Measurements from ENCODE around the gene THTPA. TPM values are rescaled to one million over a fixed set of nuclear protein-coding genes. Genes with fewer than 3 reads are reported as not detected.

Gene THTPA
- total and polyA plus RNA-seq, 2 of the 13 experiments (the other 11 are each of a cell fraction or from before 2014, with no cell fraction given): 7.4 to 8.7 TPM

DNA sequence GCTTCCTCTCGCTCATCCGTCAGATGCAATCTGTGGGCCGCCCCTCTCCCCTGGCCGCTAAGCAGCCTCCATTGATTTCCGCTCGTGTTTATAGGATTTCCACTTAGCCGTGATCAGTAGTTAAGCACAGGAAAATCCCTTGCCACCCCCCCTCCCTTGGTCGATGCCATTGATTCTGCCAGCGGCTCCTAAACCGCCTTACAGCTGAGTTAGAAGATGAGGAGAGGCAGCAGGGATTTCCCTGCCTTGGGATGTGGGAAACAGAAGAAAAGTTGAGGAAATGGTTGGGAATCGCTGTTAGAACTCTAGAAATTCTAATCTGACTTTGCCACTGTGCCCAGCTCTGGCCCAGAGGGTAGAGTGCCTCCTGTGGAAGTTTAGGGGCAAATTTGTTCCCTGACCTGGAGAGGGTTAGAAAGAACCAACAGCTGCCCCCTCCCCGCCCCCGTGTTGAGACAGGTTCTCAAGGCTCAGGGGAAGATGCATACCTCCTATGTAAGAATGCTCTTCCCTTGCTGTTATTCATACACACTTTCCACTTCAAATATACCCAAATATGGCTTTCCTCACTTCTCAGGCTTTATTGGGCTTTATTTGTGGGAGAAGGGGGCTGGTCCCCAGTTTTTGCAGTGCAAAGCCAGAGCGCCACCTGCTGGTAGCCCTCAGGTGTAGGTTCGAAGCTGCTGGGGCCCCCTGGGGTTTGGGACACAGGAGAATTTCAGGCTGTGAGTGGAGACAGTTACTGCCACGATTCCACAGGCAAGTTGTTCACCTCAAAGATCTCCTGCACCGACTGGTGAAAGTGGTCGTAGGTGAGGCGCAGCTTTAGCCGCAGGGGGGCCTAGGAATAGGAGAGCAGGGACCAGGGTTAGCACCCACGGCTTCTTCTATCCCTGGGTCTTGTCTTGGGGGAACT is 3.2 kb downstream of the THTPA start (continued):
- TF ChIP-seq, protein P1, sequence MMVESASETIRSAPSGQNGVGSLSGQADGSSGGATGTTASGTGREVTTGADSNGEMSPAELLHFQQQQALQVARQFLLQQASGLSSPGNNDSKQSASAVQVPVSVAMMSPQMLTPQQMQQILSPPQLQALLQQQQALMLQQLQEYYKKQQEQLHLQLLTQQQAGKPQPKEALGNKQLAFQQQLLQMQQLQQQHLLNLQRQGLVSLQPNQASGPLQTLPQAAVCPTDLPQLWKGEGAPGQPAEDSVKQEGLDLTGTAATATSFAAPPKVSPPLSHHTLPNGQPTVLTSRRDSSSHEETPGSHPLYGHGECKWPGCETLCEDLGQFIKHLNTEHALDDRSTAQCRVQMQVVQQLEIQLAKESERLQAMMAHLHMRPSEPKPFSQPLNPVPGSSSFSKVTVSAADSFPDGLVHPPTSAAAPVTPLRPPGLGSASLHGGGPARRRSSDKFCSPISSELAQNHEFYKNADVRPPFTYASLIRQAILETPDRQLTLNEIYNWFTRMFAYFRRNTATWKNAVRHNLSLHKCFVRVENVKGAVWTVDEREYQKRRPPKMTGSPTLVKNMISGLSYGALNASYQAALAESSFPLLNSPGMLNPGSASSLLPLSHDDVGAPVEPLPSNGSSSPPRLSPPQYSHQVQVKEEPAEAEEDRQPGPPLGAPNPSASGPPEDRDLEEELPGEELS (CRISPR knock-in tag; IDR thresholded peaks at IDR 0.05): no peak
- no peak for TF ChIP-seq SMAD1 (CRISPR knock-in tag; IDR thresholded peaks at IDR 0.05; ENCODE audit: borderline replicate concordance, low read depth)
- TF ChIP-seq ZNF318 (CRISPR knock-in tag; IDR thresholded peaks at IDR 0.05): no peak
- no peak for TF ChIP-seq NFYB (CRISPR knock-in tag; IDR thresholded peaks at IDR 0.05)
- no peak; a peak in 1 of 4 replicates for TF ChIP-seq KLF16 (CRISPR knock-in tag; IDR thresholded peaks at IDR 0.05)
- TF ChIP-seq HNF1A (IDR thresholded peaks at IDR 0.05; ENCODE audit: low read depth): no peak
- TF ChIP-seq HNF1A (CRISPR knock-in tag; IDR thresholded peaks at IDR 0.05; ENCODE audit: borderline replicate concordance): no peak
- no peak for TF ChIP-seq AKAP8 (CRISPR knock-in tag; IDR thresholded peaks at IDR 0.05)
- TF ChIP-seq PHF8 (CRISPR knock-in tag; IDR thresholded peaks at IDR 0.05): peak; percentile 45; the same call in 1 of the 2 replicates
- no peak for TF ChIP-seq GFI1 (CRISPR knock-in tag; IDR thresholded peaks at IDR 0.05; ENCODE audit: borderline replicate concordance)

Measured in HepG2 (cell line).